HepG2 (cell line): ENCODE results near the gene STOML2. TPM values are rescaled to one million over a fixed set of nuclear protein-coding genes. Genes with fewer than 3 reads are reported as not detected.
A peak's percentile ranks its signal among the peaks of the same experiment; 100 is the strongest.

Source experiments
- KLF16 ChIP-seq, 2 experiments: sonication (generic) in 1 of 2; formaldehyde crosslinking in 1 of 2; IDR thresholded peaks; 2 replicates each; pipeline versions ENCODE4 v1.6.1 to v1.8.0; 2016 to 2023; ENCODE audit warnings: missing genetic modification reagents in 2 of 2, missing compliant biosample characterization in 1 of 2
- MEF2D ChIP-seq: sonication (generic); formaldehyde crosslinking; IDR thresholded peaks from 2 replicates; pipeline ENCODE4 v1.5.1; 2020; ENCODE audit warnings: mild to moderate bottlenecking, missing genetic modification reagents
- NAIF1 ChIP-seq: sonication (generic); formaldehyde crosslinking; IDR thresholded peaks from 2 replicates; pipeline ENCODE4 v1.5.0; 2020; ENCODE audit warnings: mild to moderate bottlenecking, missing genetic modification reagents, borderline replicate concordance
- PHB2 ChIP-seq: fragments of 450-650 bp; IDR thresholded peaks from 2 replicates; pipeline ENCODE4 v1.6.1; 2018; ENCODE audit not compliant: partially characterized antibody
- RERE ChIP-seq: IDR thresholded peaks from 2 replicates; pipeline ENCODE4 v1.6.1; 2016; ENCODE audit warnings: low read depth, missing genetic modification reagents, missing compliant biosample characterization
- ZBTB20 ChIP-seq: sonication (generic); formaldehyde crosslinking; IDR thresholded peaks from 2 replicates; pipeline ENCODE4 v1.8.1; 2023; ENCODE audit warnings: missing genetic modification reagents, low read depth, mild to moderate bottlenecking, borderline replicate concordance
- ZHX2 ChIP-seq, 2 experiments: sonication (generic) in 1 of 2; formaldehyde crosslinking in 1 of 2; IDR thresholded peaks; 2 replicates each; pipeline versions ENCODE4 v1.6.1 to v1.9.0; 2014 to 2022; ENCODE audit warnings: antibody characterized with exemption in 1 of 2, borderline replicate concordance in 1 of 2, inconsistent platforms in 1 of 2, low read depth in 1 of 2, missing genetic modification reagents in 1 of 2
- ZNF281 ChIP-seq: sonication (generic); formaldehyde crosslinking; IDR thresholded peaks from 2 replicates; pipeline ENCODE4 v1.4.0; 2020; ENCODE audit warnings: missing genetic modification reagents, borderline replicate concordance
- ZNF543 ChIP-seq: sonication (generic); formaldehyde crosslinking; IDR thresholded peaks from 2 replicates; pipeline ENCODE4 v1.4.0; 2020; ENCODE audit warnings: mild to moderate bottlenecking, missing genetic modification reagents
- ZNF549 ChIP-seq: sonication (generic); formaldehyde crosslinking; IDR thresholded peaks from 2 replicates; pipeline ENCODE4 v1.5.0; 2020; ENCODE audit warnings: missing genetic modification reagents
- ZNF777 ChIP-seq: sonication (generic); formaldehyde crosslinking; IDR thresholded peaks from 2 replicates; pipeline ENCODE4 v1.4.0; 2020; ENCODE audit warnings: missing genetic modification reagents
- polyA plus RNA-seq, 8 experiments: library from polyadenylated mRNA; depleted of rRNA in 3 of 8; stranded (reverse) in 7 of 8; unstranded in 1 of 8; fragments of >200 nt; fragmentation: Illumina TruSeq in 4 of 8; extraction: Trizol in 4 of 8; gene quantifications; 2 replicates each; pipeline versions ENCODE4 v1.2.1 to v1.2.3, GENCODE V29; 2011 to 2016; ENCODE audit warnings: low read depth in 4 of 8, missing spikeins in 1 of 8, mixed read lengths in 1 of 8; ENCODE audit not compliant: insufficient read depth in 1 of 8
- total RNA-seq, 5 experiments: library from RNA; depleted of rRNA; stranded (reverse); fragments of >200 nt; fragmentation: Illumina TruSeq; extraction: Trizol; gene quantifications; 2 replicates each; pipeline ENCODE4 v1.2.3, GENCODE V29; 2016; ENCODE audit warnings: low read depth in 1 of 5

STOML2 gene
- total and polyA plus RNA-seq, 2 of the 13 experiments (the other 11 are each of a cell fraction or from before 2014, with no cell fraction given) = 245 to 250 TPM

- TF ChIP-seq RERE (CRISPR knock-in tag) (0 out of 2 replicates have a peak, but pooled peaks have one; percentile 27), MEF2D (CRISPR knock-in tag) (no peak), KLF16 (CRISPR knock-in tag; IDR thresholded peaks at IDR 0.05) (peak in 1 of 2 experiments; percentile 85; a peak in 2 of 4 replicates), ZBTB20 (CRISPR knock-in tag) (no peak), ZNF543 (CRISPR knock-in tag) (no peak), PHB2 (no peak), NAIF1 (CRISPR knock-in tag) (peak; percentile 34; the same call in 1 of the 2 replicates), ZHX2 (IDR thresholded peaks at IDR 0.05; ENCODE audit: low read depth) (peak; percentile 71), ZHX2 (CRISPR knock-in tag; IDR thresholded peaks at IDR 0.05; ENCODE audit: borderline replicate concordance) (no peak), ZNF777 (CRISPR knock-in tag) (peak; percentile 71), ZNF549 (CRISPR knock-in tag) (no peak), ZNF281 (CRISPR knock-in tag) (peak; percentile 64)
These were observed at the start of gene STOML2 (continued) for GRCh38 chr9:35102769-35103659.
